M059J (cell line): ENCODE data around the gene LONP1. TPM values are rescaled to one million over a fixed set of nuclear protein-coding genes. Genes with fewer than 3 reads are reported as not detected.
"Not testable (repeated sequence)": the region's sequence is repeated elsewhere in the genome, so short reads cannot be mapped to it uniquely, and the experiment has no call there.

ENCODE experiments used
- DNase-seq: peaks from one replicate; pipeline ENCODE4 v3.0.0-alpha.2; 2012; ENCODE audit warnings: low read depth
- total RNA-seq: library from RNA; depleted of rRNA; stranded (reverse); fragments of >200 nt; shearing (Covaris generic); gene quantifications from 2 replicates; pipeline ENCODE4 v1.2.3, GENCODE V29; 2014

LONP1 gene
- total RNA-seq, 1 experiment from 2014 or later = 71.2 TPM

GRCh38 chr19:5713228-5713627 lies 6.7 kb downstream of the LONP1 start:
- no peak for DNase-seq

- no peak for DNase-seq
Measured at GRCh38 chr19:5711713-5712161, 8.2 kb downstream of the LONP1 start.

GRCh38 chr19:5711025-5711424 lies 8.9 kb downstream of the LONP1 start:
- no peak for DNase-seq

GRCh38 chr19:5707576-5708575 lies 12.1 kb downstream of the LONP1 start:
- DNase-seq = no peak

- no peak for DNase-seq
Measured at GRCh38 chr19:5706876-5707573, 12.9 kb downstream of the LONP1 start.

GRCh38 chr19:5705552-5705951 lies 14.4 kb downstream of the LONP1 start:
- DNase-seq = no peak

- no peak for DNase-seq
Measured at GRCh38 chr19:5703819-5704818, 15.8 kb downstream of the LONP1 start.

- DNase-seq = not testable (repeated sequence)
Measured at GRCh38 chr19:5702053-5702410, 17.9 kb downstream of the LONP1 start.

- DNase-seq = no peak
Measured at GRCh38 chr19:5700455-5701092, 19.4 kb downstream of the LONP1 start.

GRCh38 chr19:5698635-5699422 lies 21.1 kb downstream of the LONP1 start:
- no peak for DNase-seq

GRCh38 chr19:5697890-5698634 lies 21.9 kb downstream of the LONP1 start:
- DNase-seq = no peak

- DNase-seq = no peak
Measured at GRCh38 chr19:5697022-5697889, 22.7 kb downstream of the LONP1 start.

GRCh38 chr19:5696196-5697021 lies 23.5 kb downstream of the LONP1 start:
- DNase-seq = no peak

GRCh38 chr19:5695649-5696195 lies 24.2 kb downstream of the LONP1 start:
- no peak for DNase-seq

GRCh38 chr19:5694956-5695648 lies 24.8 kb downstream of the LONP1 start:
- DNase-seq = no peak

- no peak for DNase-seq
Measured at GRCh38 chr19:5694167-5694955, 25.6 kb downstream of the LONP1 start.
